SK-MEL-5 (cell line): ENCODE data around the gene EOGT. TPM values are rescaled to one million over a fixed set of nuclear protein-coding genes. Genes with fewer than 3 reads are reported as not detected.

ENCODE experiments used
- small RNA-seq, 2 experiments: library from RNA; depleted of rRNA; stranded (forward); fragments of <200 nt; gene quantifications; one replicate each; pipeline ENCODE3, GENCODE V24; 2014
- total RNA-seq: library from RNA; depleted of rRNA; stranded (reverse); fragments of >200 nt; shearing (Covaris generic); gene quantifications from 2 replicates; pipeline ENCODE4 v1.2.3, GENCODE V29; 2014; rRNA removed

EOGT gene
- total RNA-seq, 1 experiment from 2014 or later = 44.5 TPM

Small RNA genes lying within 50 kb of the gene (small RNA-seq; reads per million reads assigned to genes)
- 0 to 0.05 reads per million in 2 experiments for gene MIR3136

Other genes with a start within 250 kb of the EOGT start
- gene TAFA4, start 81.1 kb downstream of the EOGT start, total RNA-seq = not detected in 2 replicates
- 14.8 and 35.6 TPM in 2 replicates for gene TMF1, start 38.6 kb upstream of the EOGT start, total RNA-seq
- 58.8 and 63.8 TPM in 2 replicates for gene UBA3, start 66.7 kb upstream of the EOGT start, total RNA-seq
- 55.7 and 61.3 TPM in 2 replicates for gene ARL6IP5, start 71.3 kb upstream of the EOGT start, total RNA-seq
- gene LMOD3, start 108.9 kb upstream of the EOGT start, total RNA-seq = 0.16 and 0.19 TPM in 2 replicates